Activated CD4-positive, alpha-beta T cell treated with anti-CD3 and anti-CD28 coated beads, Interleukin-2, amount 10 ng/mL, durations not matched to agents 7 days and 5 days (primary cell): ENCODE data around the gene EYS. TPM values are rescaled to one million over a fixed set of nuclear protein-coding genes. Genes with fewer than 3 reads are reported as not detected.

Source experiments
- CTCF ChIA-PET: fragments of 350-600 bp; sonication (Branson Sonifier 250); formaldehyde crosslinking; loops from one replicate; lab custom pipeline; 2021; ENCODE audit warnings: antibody characterized with exemption; lab: Charles Lee
- POLR2A ChIA-PET: fragments of 350-600 bp; sonication (Branson Sonifier 250); formaldehyde crosslinking; loops from one replicate; lab custom pipeline; 2021; ENCODE audit warnings: antibody characterized with exemption; lab: Charles Lee
- DNase-seq: peaks from one replicate; pipeline ENCODE4 v3.0.0-alpha.2; 2020
- H3K27ac Mint-ChIP-seq: one replicate; pipeline ENCODE4 v1.8.0; 2021; ENCODE audit warnings: mild to moderate bottlenecking, moderate library complexity, mixed read lengths
- H3K27me3 Mint-ChIP-seq: one replicate; pipeline ENCODE4 v1.8.0; 2021; ENCODE audit warnings: mixed read lengths
- H3K36me3 Mint-ChIP-seq: one replicate; pipeline ENCODE4 v1.8.0; 2021; ENCODE audit warnings: low read depth, mixed read lengths
- H3K4me1 Mint-ChIP-seq: one replicate; pipeline ENCODE4 v1.8.0; 2021; ENCODE audit warnings: mixed read lengths
- H3K4me3 Mint-ChIP-seq: one replicate; pipeline ENCODE4 v1.8.0; 2021; ENCODE audit warnings: mild to moderate bottlenecking, moderate library complexity, mixed read lengths
- H3K9me3 Mint-ChIP-seq: one replicate; pipeline ENCODE4 v1.8.0; 2021; ENCODE audit warnings: mixed read lengths
- total RNA-seq, 2 experiments: library from RNA; stranded (reverse); gene quantifications; one replicate each; pipeline ENCODE4 v1.2.3, GENCODE V29; 2021

The EYS gene
- total RNA-seq, 2 experiments from 2014 or later = not detected

- H3K4me1 Mint-ChIP-seq = no peaks in the 10 kb centered on the region
- no peaks in the 10 kb centered on the region for H3K27me3 Mint-ChIP-seq
- H3K9me3 Mint-ChIP-seq = no peaks in the 10 kb centered on the region
- no peaks in the 10 kb centered on the region for H3K36me3 Mint-ChIP-seq
- ChIA-PET CTCF (no interaction called here), POLR2A (no interaction called here)
- H3K4me3 Mint-ChIP-seq = no peak overlapping the region
- DNase-seq = no peak
- H3K27ac Mint-ChIP-seq = no peak overlapping the region
Measured at GRCh38 chr6:64930681-64931080, 776.3 kb downstream of the EYS start.

GRCh38 chr6:64926051-64926450 lies 781.0 kb downstream of the EYS start:
- CTCF ChIA-PET = no interaction called here
- no peaks in the 10 kb centered on the region for H3K4me1 Mint-ChIP-seq
- no peaks in the 10 kb centered on the region for H3K36me3 Mint-ChIP-seq
- DNase-seq = no peak
- H3K27me3 Mint-ChIP-seq = no peaks in the 10 kb centered on the region
- H3K9me3 Mint-ChIP-seq = peaks cover 5% of the 10 kb centered on the region
- no peak overlapping the region for H3K27ac Mint-ChIP-seq
- POLR2A ChIA-PET = no interaction called here
- H3K4me3 Mint-ChIP-seq = no peak overlapping the region

- no peaks in the 10 kb centered on the region for H3K27me3 Mint-ChIP-seq
- no peak for DNase-seq
- H3K27ac Mint-ChIP-seq = no peak overlapping the region
- no peaks in the 10 kb centered on the region for H3K36me3 Mint-ChIP-seq
- no peaks in the 10 kb centered on the region for H3K4me1 Mint-ChIP-seq
- no peak overlapping the region for H3K4me3 Mint-ChIP-seq
- CTCF ChIA-PET = no interaction called here
- POLR2A ChIA-PET = no interaction called here
- peaks cover 11% of the 10 kb centered on the region for H3K9me3 Mint-ChIP-seq
Measured at GRCh38 chr6:64920257-64920656, 786.8 kb downstream of the EYS start.

- CTCF ChIA-PET = no interaction called here
- POLR2A ChIA-PET = no interaction called here
- H3K36me3 Mint-ChIP-seq = no peaks in the 10 kb centered on the region
- H3K4me3 Mint-ChIP-seq = no peak overlapping the region
- H3K27ac Mint-ChIP-seq = no peak overlapping the region
- peaks cover 3% of the 10 kb centered on the region for H3K9me3 Mint-ChIP-seq
- H3K27me3 Mint-ChIP-seq = no peaks in the 10 kb centered on the region
- H3K4me1 Mint-ChIP-seq = no peaks in the 10 kb centered on the region
- no peak for DNase-seq
Measured at GRCh38 chr6:64914124-64914523, 792.9 kb downstream of the EYS start.

GRCh38 chr6:64912966-64913365 lies 794.1 kb downstream of the EYS start:
- no peaks in the 10 kb centered on the region for H3K36me3 Mint-ChIP-seq
- no peak overlapping the region for H3K27ac Mint-ChIP-seq
- no peaks in the 10 kb centered on the region for H3K27me3 Mint-ChIP-seq
- no peak for DNase-seq
- no peak overlapping the region for H3K4me3 Mint-ChIP-seq
- H3K9me3 Mint-ChIP-seq = no peaks in the 10 kb centered on the region
- CTCF ChIA-PET = no interaction called here
- no peaks in the 10 kb centered on the region for H3K4me1 Mint-ChIP-seq
- POLR2A ChIA-PET = no interaction called here

- POLR2A ChIA-PET = no interaction called here
- H3K9me3 Mint-ChIP-seq = no peaks in the 10 kb centered on the region
- no peaks in the 10 kb centered on the region for H3K4me1 Mint-ChIP-seq
- H3K27me3 Mint-ChIP-seq = no peaks in the 10 kb centered on the region
- DNase-seq = no peak
- H3K27ac Mint-ChIP-seq = no peak overlapping the region
- no peak overlapping the region for H3K4me3 Mint-ChIP-seq
- H3K36me3 Mint-ChIP-seq = no peaks in the 10 kb centered on the region
- CTCF ChIA-PET = no interaction called here
Measured at GRCh38 chr6:64908104-64908503, 798.9 kb downstream of the EYS start.

- H3K27me3 Mint-ChIP-seq = no peaks in the 10 kb centered on the region
- H3K4me3 Mint-ChIP-seq = no peak overlapping the region
- no peaks in the 10 kb centered on the region for H3K36me3 Mint-ChIP-seq
- H3K9me3 Mint-ChIP-seq = no peaks in the 10 kb centered on the region
- no peak overlapping the region for H3K27ac Mint-ChIP-seq
- no peaks in the 10 kb centered on the region for H3K4me1 Mint-ChIP-seq
- no peak for DNase-seq
- CTCF ChIA-PET = no interaction called here
- POLR2A ChIA-PET = no interaction called here
Measured at GRCh38 chr6:64904616-64905015, 802.4 kb downstream of the EYS start.

GRCh38 chr6:64902596-64902995 lies 804.4 kb downstream of the EYS start:
- ChIA-PET POLR2A (no interaction called here), CTCF (no interaction called here)
- Mint-ChIP-seq H3K9me3 (peaks cover 3% of the 10 kb centered on the region), H3K27ac (no peak overlapping the region), H3K4me3 (no peak overlapping the region), H3K4me1 (no peaks in the 10 kb centered on the region), H3K27me3 (no peaks in the 10 kb centered on the region), H3K36me3 (no peaks in the 10 kb centered on the region)
- no peak for DNase-seq

GRCh38 chr6:64896939-64897338 lies 810.1 kb downstream of the EYS start:
- no peak for DNase-seq
- no peak overlapping the region for H3K27ac Mint-ChIP-seq
- ChIA-PET POLR2A (no interaction called here), CTCF (no interaction called here)
- H3K36me3 Mint-ChIP-seq = no peaks in the 10 kb centered on the region
- no peak overlapping the region for H3K4me3 Mint-ChIP-seq
- peaks cover 3% of the 10 kb centered on the region for H3K9me3 Mint-ChIP-seq
- H3K27me3 Mint-ChIP-seq = no peaks in the 10 kb centered on the region
- H3K4me1 Mint-ChIP-seq = no peaks in the 10 kb centered on the region

- H3K4me1 Mint-ChIP-seq = no peaks in the 10 kb centered on the region
- H3K9me3 Mint-ChIP-seq = peaks cover 3% of the 10 kb centered on the region
- no peak for DNase-seq
- no peaks in the 10 kb centered on the region for H3K36me3 Mint-ChIP-seq
- H3K27me3 Mint-ChIP-seq = no peaks in the 10 kb centered on the region
- POLR2A ChIA-PET = no interaction called here
- H3K27ac Mint-ChIP-seq = no peak overlapping the region
- no peak overlapping the region for H3K4me3 Mint-ChIP-seq
- CTCF ChIA-PET = no interaction called here
Measured at GRCh38 chr6:64895945-64896344, 811.1 kb downstream of the EYS start.

GRCh38 chr6:64890609-64891008 lies 816.4 kb downstream of the EYS start:
- DNase-seq = no peak
- no peaks in the 10 kb centered on the region for H3K36me3 Mint-ChIP-seq
- peaks cover 4% of the 10 kb centered on the region for H3K9me3 Mint-ChIP-seq
- no peaks in the 10 kb centered on the region for H3K4me1 Mint-ChIP-seq
- H3K4me3 Mint-ChIP-seq = no peak overlapping the region
- POLR2A ChIA-PET = no interaction called here
- H3K27me3 Mint-ChIP-seq = no peaks in the 10 kb centered on the region
- H3K27ac Mint-ChIP-seq = no peak overlapping the region
- CTCF ChIA-PET = no interaction called here

- no peaks in the 10 kb centered on the region for H3K4me1 Mint-ChIP-seq
- no peak overlapping the region for H3K27ac Mint-ChIP-seq
- peaks cover 6% of the 10 kb centered on the region for H3K9me3 Mint-ChIP-seq
- H3K4me3 Mint-ChIP-seq = no peak overlapping the region
- ChIA-PET POLR2A (no interaction called here), CTCF (no interaction called here)
- H3K27me3 Mint-ChIP-seq = no peaks in the 10 kb centered on the region
- no peak for DNase-seq
- H3K36me3 Mint-ChIP-seq = no peaks in the 10 kb centered on the region
Measured at GRCh38 chr6:64889144-64889543, 817.9 kb downstream of the EYS start.

- no peak for DNase-seq
- Mint-ChIP-seq H3K4me1 (no peaks in the 10 kb centered on the region), H3K27me3 (no peaks in the 10 kb centered on the region), H3K4me3 (no peak overlapping the region), H3K36me3 (no peaks in the 10 kb centered on the region), H3K27ac (no peak overlapping the region), H3K9me3 (peaks cover 3% of the 10 kb centered on the region)
- ChIA-PET POLR2A (no interaction called here), CTCF (no interaction called here)
Measured at GRCh38 chr6:64874776-64875175, 832.2 kb downstream of the EYS start.

GRCh38 chr6:64872633-64873032 lies 834.4 kb downstream of the EYS start:
- POLR2A ChIA-PET = no interaction called here

More at GRCh38 chr6:64872633-64873032, 834.4 kb downstream of the EYS start:
- no peak for DNase-seq
- Mint-ChIP-seq H3K4me1 (no peaks in the 10 kb centered on the region), H3K9me3 (peaks cover 3% of the 10 kb centered on the region), H3K36me3 (no peaks in the 10 kb centered on the region), H3K4me3 (no peak overlapping the region), H3K27ac (no peak overlapping the region), H3K27me3 (no peaks in the 10 kb centered on the region)
- CTCF ChIA-PET = no interaction called here
